RCC 7860 (cell line): ENCODE measurements around the gene DZIP1L.
A peak's percentile ranks its signal among the peaks of the same experiment; 100 is the strongest.
"Not testable (repeated sequence)": the region's sequence is repeated elsewhere in the genome, so short reads cannot be mapped to it uniquely, and the experiment has no call there.

Experiments used
- DNase-seq: peaks from one replicate; pipeline ENCODE4 v3.0.0-alpha.2; 2015; ENCODE audit warnings: low spot score
- FAIRE-seq: peaks from 2 replicates; lab custom pipeline; 2012; peaks lifted over from hg19 to GRCh38; lab: Jason Lieb, UNC

The DZIP1L gene

DNA sequence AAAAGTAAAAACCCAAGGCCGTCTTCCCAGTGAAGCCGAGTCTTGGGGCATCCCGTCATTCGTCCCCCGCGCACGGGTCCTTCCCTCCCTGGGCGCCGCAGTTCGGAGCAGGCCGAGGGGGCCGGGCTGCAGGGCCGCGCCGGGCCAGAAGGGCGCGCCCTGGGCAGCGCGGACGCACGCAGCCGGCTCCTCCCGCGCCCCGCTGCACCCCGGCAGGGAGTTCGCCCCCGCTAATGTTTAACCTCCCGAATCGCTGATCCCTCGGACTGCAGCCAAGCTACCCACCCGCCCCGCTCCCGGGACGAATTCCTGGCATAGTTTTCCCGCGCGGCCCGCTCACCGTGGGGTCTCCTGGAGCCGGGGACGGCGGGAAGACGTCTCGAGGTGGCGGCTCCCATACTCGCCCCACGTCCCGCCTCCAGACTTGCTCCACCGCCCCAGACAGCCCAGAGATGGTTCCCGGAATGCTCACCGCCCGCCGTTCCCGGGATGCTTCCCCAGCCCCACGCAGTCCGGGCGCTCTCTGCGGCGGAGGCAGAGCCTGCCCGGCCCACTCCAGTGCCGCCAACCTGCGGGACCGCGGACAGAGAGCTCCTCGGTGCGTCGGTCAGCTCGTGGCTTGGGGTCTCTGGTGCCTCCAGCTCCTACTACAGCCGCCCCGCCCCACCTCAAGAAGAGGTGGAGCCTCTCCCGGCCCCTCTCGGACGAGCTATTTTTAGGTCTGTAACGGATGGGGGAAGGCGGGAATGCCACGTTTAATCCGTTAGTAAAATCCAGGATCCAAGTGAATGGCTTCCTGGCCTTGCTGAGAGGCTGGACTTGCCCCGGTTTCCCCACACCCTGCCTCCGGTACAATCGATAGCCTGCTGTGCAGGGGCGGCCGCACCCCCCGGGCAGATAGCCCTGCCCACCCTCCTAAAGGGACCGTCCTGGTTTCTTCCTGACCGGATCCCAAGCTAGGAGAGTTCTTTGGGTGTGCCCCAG lies at the start of gene DZIP1L:
TSS of gene DZIP1L (minus strand) at position 621 of the 984 bp plus-strand sequence. CDS start 11,637 bp downstream, outside the sequence.
- no peak for FAIRE-seq
- DNase-seq: peak; percentile 68

DNA sequence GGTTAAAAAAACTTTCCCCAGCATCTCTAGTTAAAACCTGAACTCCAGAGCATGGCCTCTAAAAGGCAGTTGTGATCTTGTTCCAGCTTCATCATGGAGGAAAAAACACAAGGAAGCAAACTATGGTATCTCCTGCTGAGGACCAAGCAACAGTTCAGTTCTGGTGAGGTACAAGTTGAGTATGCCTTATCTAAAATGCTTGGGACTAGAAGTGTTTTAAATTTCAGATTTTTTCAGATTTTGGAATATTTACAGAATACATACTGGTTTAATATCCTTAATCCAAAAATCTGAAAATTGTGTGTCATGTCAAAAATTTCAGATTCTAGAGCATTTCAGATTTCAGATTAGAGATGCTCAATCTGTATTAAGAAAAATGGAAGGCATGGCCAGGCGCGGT lies 49.7 kb upstream of the DZIP1L start:
- no peak for DNase-seq
- FAIRE-seq: no peak

- no peak for FAIRE-seq
- no peak for DNase-seq
Measured at GRCh38 chr3:138157743-138158142, 42.3 kb upstream of the DZIP1L start.

DNA sequence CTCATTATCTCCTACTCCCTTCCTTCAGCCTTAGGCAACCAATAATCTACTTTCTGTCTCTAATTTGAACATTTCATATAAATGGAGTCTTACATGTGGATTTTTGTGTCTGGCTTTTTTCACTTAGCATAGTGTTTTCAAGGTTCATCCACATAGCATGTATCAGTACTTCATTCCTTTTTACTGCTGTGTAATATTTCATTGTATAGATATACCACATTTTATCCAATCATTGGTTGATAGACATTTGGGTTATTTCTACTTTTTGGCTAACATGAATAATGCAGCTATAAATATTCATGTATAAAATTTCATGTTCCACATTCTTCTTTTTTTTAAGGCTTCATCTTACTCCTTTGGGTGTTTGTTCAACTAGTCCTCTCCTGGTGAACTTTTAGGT lies 39.1 kb upstream of the DZIP1L start:
- no peak for FAIRE-seq

DNA sequence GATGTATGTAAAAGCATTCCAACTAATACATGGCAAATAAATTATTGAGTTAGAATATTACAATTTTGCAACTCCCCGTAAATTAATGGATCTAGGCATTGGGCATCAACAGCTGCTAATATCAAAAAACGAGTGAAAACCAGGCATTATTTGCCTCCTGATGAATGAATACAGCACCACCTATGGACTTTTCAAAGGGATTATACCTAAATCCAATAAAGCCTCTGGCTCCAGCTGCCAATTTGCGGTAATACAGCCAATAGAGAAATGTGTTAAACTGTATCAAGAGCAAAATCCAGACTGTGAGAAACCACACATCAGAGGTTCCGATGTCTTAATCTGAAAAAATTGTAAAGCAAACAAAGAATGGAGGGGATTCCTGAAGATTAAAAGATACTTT lies 33.1 kb upstream of the DZIP1L start:
- no peak for DNase-seq
- no peak for FAIRE-seq

More for the DNA sequence above, 39.1 kb upstream of the DZIP1L start:
- DNase-seq: no peak

GRCh38 chr3:138142181-138142580 lies 26.8 kb upstream of the DZIP1L start:
- not testable (repeated sequence) for FAIRE-seq, DNase-seq

- DNase-seq: no peak
- FAIRE-seq: no peak
Measured at GRCh38 chr3:138140940-138141339, 25.5 kb upstream of the DZIP1L start.

GRCh38 chr3:138139691-138140090 lies 24.3 kb upstream of the DZIP1L start:
- FAIRE-seq: no peak

GRCh38 chr3:138137861-138138260 lies 22.5 kb upstream of the DZIP1L start:
- no peak for FAIRE-seq
- DNase-seq: no peak

More at GRCh38 chr3:138139691-138140090, 24.3 kb upstream of the DZIP1L start:
- DNase-seq: no peak

GRCh38 chr3:138136201-138136600 lies 20.8 kb upstream of the DZIP1L start:
- DNase-seq: no peak
- FAIRE-seq: no peak

DNA sequence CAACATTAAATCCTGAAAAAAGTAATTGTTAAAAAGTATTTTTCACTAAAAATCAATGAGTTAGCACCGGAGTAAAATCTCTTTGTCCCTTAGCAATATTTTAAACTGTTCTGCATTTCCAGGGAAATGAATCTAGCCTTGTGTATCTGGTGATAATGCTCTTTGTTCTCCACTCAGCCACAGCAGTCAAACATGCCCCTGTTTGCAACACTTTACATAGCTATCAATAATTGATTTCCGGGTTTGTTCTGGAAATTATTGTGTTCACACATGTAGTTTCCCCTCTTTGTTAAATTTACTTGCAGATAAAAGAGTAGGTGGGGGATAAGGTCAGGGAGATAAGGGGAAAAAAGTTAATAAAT lies 20.4 kb upstream of the DZIP1L start:
- DNase-seq (no peak), FAIRE-seq (no peak)

DNA sequence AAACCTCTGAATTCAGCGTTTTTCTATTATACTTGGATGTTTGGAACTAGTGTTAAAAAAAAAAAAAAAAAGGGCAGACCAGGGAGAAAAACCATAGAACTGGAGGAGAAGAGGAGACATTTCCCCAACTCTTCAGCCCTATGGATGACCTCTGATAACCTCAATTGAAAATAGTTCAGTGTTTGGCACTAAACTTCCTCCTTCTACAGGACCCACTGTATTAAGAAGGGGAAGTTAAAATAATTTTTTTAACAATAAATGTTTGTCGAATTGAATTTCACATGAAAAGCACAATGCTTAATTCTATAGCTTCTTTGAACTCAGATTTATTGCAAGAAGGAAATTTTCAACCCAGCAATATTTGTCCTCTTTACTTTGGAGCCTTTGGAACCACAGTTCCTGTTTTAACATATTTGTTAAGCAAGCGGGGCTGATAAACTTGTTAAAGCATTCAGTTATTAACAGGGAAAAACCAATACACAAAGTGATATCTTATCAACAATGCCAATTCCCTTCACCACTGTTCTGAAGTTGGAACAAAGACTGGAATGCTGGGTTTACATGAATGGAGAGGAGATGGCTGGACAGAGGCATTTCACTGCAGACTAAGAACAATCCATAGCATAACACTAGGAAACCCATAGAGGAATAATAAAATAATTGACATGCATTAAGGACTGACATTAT lies 19.9 kb upstream of the DZIP1L start:
- no peak for FAIRE-seq

GRCh38 chr3:138132239-138132638 lies 16.8 kb upstream of the DZIP1L start, which contains the start of gene A4GNT:
Gene A4GNT (minus strand): TSS chr3:138132390. CDS start chr3:138131256, 1,134 bp downstream.
- DNase-seq (no peak), FAIRE-seq (no peak)

More for the DNA sequence above, 19.9 kb upstream of the DZIP1L start:
- DNase-seq: no peak

- DNase-seq (no peak), FAIRE-seq (no peak)
Measured at GRCh38 chr3:138127636-138128365, 12.4 kb upstream of the DZIP1L start.

GRCh38 chr3:138125548-138126221 lies 10.3 kb upstream of the DZIP1L start:
- DNase-seq (no peak), FAIRE-seq (no peak)

DNA sequence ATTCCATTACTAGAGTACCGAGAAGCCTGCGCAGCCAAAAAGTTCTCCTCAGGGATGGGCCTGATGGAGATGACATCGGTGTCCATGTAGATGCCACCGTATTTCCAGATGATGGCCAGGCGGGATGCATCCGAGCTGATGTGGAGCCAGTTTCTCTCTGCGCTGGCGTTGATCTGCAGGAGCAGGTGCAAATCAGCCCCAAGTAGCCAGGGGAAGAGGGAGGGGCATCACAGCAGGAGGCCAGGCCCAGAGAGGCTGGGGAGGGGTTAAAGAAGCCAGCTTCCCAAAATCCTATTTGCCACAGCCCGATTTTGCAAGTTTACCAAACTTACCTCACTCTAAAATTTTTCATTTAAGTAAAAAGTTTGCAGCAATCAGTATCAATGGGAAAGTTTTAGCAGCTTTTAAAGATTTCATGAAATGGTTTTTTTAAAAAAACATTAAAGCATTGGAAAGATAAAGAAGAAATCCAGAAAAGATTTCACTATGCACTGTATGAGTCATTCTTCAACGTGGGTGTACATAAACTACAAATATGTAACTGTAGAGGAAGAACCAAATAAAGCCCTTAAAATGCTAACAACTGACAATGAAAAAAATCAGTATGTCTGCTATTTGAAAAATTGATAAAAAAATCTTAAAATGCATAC lies 9.4 kb upstream of the DZIP1L start:
- no peak for DNase-seq
- FAIRE-seq: no peak

GRCh38 chr3:138124188-138124587 lies 8.8 kb upstream of the DZIP1L start:
- FAIRE-seq: no peak
- DNase-seq: no peak

- DNase-seq (no peak), FAIRE-seq (no peak)
Measured at GRCh38 chr3:138119423-138119766, 4.0 kb upstream of the DZIP1L start.

GRCh38 chr3:138118612-138119422 lies 3.4 kb upstream of the DZIP1L start:
- peak; percentile 40 for FAIRE-seq
- DNase-seq: peak; percentile 58
